WTC11 (cell line): ENCODE measurements around the gene HECTD4. TPM values are rescaled to one million over a fixed set of nuclear protein-coding genes. Genes with fewer than 3 reads are reported as not detected.
A peak's percentile ranks its signal among the peaks of the same experiment; 100 is the strongest.

ENCODE experiments used
- ATAC-seq: fragments of 200-7000 bp; cut with Tn5 transposase; 2 replicates; pipeline ENCODE4 v1.10.0; 2021; ENCODE audit warnings: mild to moderate bottlenecking, moderate library complexity
- CTCF ChIA-PET: fragments of 300-600 bp; sonication (Branson Sonifier 250); formaldehyde crosslinking; loops from one replicate; lab custom pipeline; 2021; ENCODE audit warnings: antibody characterized with exemption; lab: Charles Lee
- POLR2A ChIA-PET: fragments of 350-600 bp; sonication (Branson Sonifier 250); formaldehyde crosslinking; loops from one replicate; lab custom pipeline; 2021; ENCODE audit warnings: antibody characterized with exemption; lab: Charles Lee
- DNase-seq: peaks from one replicate; pipeline ENCODE4 v3.0.0; 2021; ENCODE audit warnings: low spot score
- H3K27ac Mint-ChIP-seq: 2 replicates; pipeline ENCODE4 v1.8.0; 2021; ENCODE audit warnings: mixed read lengths
- H3K27me3 Mint-ChIP-seq: 2 replicates; pipeline ENCODE4 v1.8.0; 2021; ENCODE audit warnings: low read depth, mild to moderate bottlenecking, moderate library complexity, mixed read lengths
- H3K36me3 Mint-ChIP-seq: 2 replicates; pipeline ENCODE4 v1.8.0; 2021; ENCODE audit warnings: mixed read lengths
- H3K4me1 Mint-ChIP-seq: 2 replicates; pipeline ENCODE4 v1.8.0; 2022; ENCODE audit warnings: mixed read lengths
- H3K4me3 Mint-ChIP-seq: 2 replicates; pipeline ENCODE4 v1.8.0; 2021; ENCODE audit warnings: mild to moderate bottlenecking, moderate library complexity, mixed read lengths
- H3K9me3 Mint-ChIP-seq: 2 replicates; pipeline ENCODE4 v1.8.0; 2021; ENCODE audit warnings: mixed read lengths
- EMX1 ChIP-seq: fragments of 250-450 bp; sonication (Bioruptor Pico); IDR thresholded peaks from 2 replicates; pipeline ENCODE4 v1.8.0; 2021; ENCODE audit warnings: mild to moderate bottlenecking
- GTF2I ChIP-seq: fragments of 250-450 bp; sonication (Bioruptor Pico); conservative IDR thresholded peaks from 2 replicates; pipeline ENCODE4 v1.4.0; 2021; ENCODE audit warnings: mild to moderate bottlenecking
- IRF1 ChIP-seq: sonication (generic); formaldehyde crosslinking; IDR thresholded peaks from 2 replicates; pipeline ENCODE4 v1.8.0; 2023; ENCODE audit warnings: missing genetic modification reagents
- JAZF1 ChIP-seq: fragments of 250-450 bp; sonication (Bioruptor Pico); IDR thresholded peaks from 2 replicates; pipeline ENCODE4 v1.9.0; 2021; ENCODE audit warnings: moderate library complexity, mild to moderate bottlenecking, inconsistent platforms
- KAT7 ChIP-seq: sonication (generic); formaldehyde crosslinking; IDR thresholded peaks from 2 replicates; pipeline ENCODE4 v1.8.1; 2023; ENCODE audit warnings: missing genetic modification reagents, mild to moderate bottlenecking, borderline replicate concordance
- NFATC4 ChIP-seq: fragments of 250-450 bp; sonication (Bioruptor Pico); IDR thresholded peaks from 2 replicates; pipeline ENCODE4 v1.9.0; 2021; ENCODE audit warnings: mild to moderate bottlenecking
- NR2C2 ChIP-seq: sonication (generic); formaldehyde crosslinking; IDR thresholded peaks from 2 replicates; pipeline ENCODE4 v1.8.0; 2022; ENCODE audit warnings: mild to moderate bottlenecking, missing genetic modification reagents
- NR3C1 ChIP-seq: sonication (generic); formaldehyde crosslinking; conservative IDR thresholded peaks from 2 replicates; pipeline ENCODE4 v1.8.1; 2023; ENCODE audit warnings: low read depth, mild to moderate bottlenecking, missing genetic modification reagents
- PRDM15 ChIP-seq: sonication (generic); formaldehyde crosslinking; IDR thresholded peaks from 2 replicates; pipeline ENCODE4 v1.8.0; 2022; ENCODE audit warnings: missing genetic modification reagents
- SP1 ChIP-seq: sonication (generic); formaldehyde crosslinking; conservative IDR thresholded peaks from 2 replicates; pipeline ENCODE4 v1.8.1; 2022; ENCODE audit warnings: missing genetic modification reagents
- TEAD1 ChIP-seq: sonication (generic); formaldehyde crosslinking; IDR thresholded peaks from 2 replicates; pipeline ENCODE4 v1.8.0; 2022; ENCODE audit warnings: mild to moderate bottlenecking, missing genetic modification reagents
- ZNF138 ChIP-seq: sonication (generic); formaldehyde crosslinking; conservative IDR thresholded peaks from 2 replicates; pipeline ENCODE4 v1.8.1; 2022; ENCODE audit warnings: mild to moderate bottlenecking, moderate library complexity, missing genetic modification reagents
- ZNF232 ChIP-seq: sonication (generic); formaldehyde crosslinking; IDR thresholded peaks from 2 replicates; pipeline ENCODE4 v1.8.0; 2022; ENCODE audit warnings: mild to moderate bottlenecking, missing genetic modification reagents
- ZNF263 ChIP-seq: sonication (generic); formaldehyde crosslinking; IDR thresholded peaks from 2 replicates; pipeline ENCODE4 v1.8.1; 2022; ENCODE audit warnings: low read depth, mild to moderate bottlenecking, moderate library complexity, missing genetic modification reagents
- ZNF671 ChIP-seq: fragments of 250-450 bp; sonication (Bioruptor Pico); IDR thresholded peaks from 2 replicates; pipeline ENCODE4 v1.8.0; 2021; ENCODE audit warnings: mild to moderate bottlenecking
- total RNA-seq: library from RNA; stranded (reverse); gene quantifications from 3 replicates; pipeline ENCODE4 v1.2.3, GENCODE V29; 2021
- TF ChIP-seq, protein P1 (sequence below): fragments of 200-600 bp; IDR thresholded peaks from 2 replicates; pipeline ENCODE4 v1.8.0; 2022; ENCODE audit warnings: antibody characterized with exemption
- TF ChIP-seq, protein P2 (sequence below): fragments of 250-450 bp; sonication (Bioruptor Pico); IDR thresholded peaks from 2 replicates; pipeline ENCODE4 v1.9.0; 2021; ENCODE audit warnings: moderate library complexity, mild to moderate bottlenecking, inconsistent platforms, borderline replicate concordance
- TF ChIP-seq, protein P3 (sequence below): sonication (generic); formaldehyde crosslinking; IDR thresholded peaks from 2 replicates; pipeline ENCODE4 v1.8.1; 2022; ENCODE audit warnings: mild to moderate bottlenecking, missing genetic modification reagents, moderate library complexity, borderline replicate concordance

The HECTD4 gene
- total RNA-seq, 1 experiment from 2014 or later, result 31.7 TPM

DNA sequence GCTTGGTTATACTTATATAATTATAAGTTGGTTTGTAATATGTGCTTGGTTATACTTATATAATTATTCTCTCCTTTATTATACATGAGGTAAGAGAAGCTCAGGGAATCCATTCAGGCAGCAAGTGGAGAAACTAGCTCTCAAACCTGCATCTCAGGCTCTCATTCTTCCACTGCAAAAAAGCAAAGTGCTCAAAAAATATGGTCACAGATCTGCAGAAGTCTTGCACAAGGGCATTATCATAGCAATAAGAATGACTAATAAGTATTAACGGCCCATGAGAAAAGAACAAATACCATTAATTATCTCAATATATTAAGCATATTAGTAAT is 257.3 kb downstream of the HECTD4 start:
- DNase-seq (no peak), ATAC-seq (no peak)
- Mint-ChIP-seq H3K36me3 (no peaks in the 10 kb centered on the region), H3K27me3 (peaks cover 2% of the 10 kb centered on the region; the same call in 1 of the 2 replicates), H3K9me3 (no peaks in the 10 kb centered on the region), H3K4me3 (peak overlapping the region; percentile 78)
- ChIA-PET POLR2A (interaction anchor here (0.6 to 1.9 kb wide), 6 partner anchors 9 to 265 kb away, joined by 3 to 24 read pairs (median 6); partner anchors contain the start of gene NAA25), CTCF (interaction anchor here (0.7 to 2.3 kb wide), 4 partner anchors 8 to 262 kb away, joined by 4 to 13 read pairs (median 7); no protein-coding TSS in a partner anchor)
- TF ChIP-seq, protein P1, sequence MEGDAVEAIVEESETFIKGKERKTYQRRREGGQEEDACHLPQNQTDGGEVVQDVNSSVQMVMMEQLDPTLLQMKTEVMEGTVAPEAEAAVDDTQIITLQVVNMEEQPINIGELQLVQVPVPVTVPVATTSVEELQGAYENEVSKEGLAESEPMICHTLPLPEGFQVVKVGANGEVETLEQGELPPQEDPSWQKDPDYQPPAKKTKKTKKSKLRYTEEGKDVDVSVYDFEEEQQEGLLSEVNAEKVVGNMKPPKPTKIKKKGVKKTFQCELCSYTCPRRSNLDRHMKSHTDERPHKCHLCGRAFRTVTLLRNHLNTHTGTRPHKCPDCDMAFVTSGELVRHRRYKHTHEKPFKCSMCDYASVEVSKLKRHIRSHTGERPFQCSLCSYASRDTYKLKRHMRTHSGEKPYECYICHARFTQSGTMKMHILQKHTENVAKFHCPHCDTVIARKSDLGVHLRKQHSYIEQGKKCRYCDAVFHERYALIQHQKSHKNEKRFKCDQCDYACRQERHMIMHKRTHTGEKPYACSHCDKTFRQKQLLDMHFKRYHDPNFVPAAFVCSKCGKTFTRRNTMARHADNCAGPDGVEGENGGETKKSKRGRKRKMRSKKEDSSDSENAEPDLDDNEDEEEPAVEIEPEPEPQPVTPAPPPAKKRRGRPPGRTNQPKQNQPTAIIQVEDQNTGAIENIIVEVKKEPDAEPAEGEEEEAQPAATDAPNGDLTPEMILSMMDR, result no peak
- TF ChIP-seq ZNF671 (CRISPR knock-in tag) (no peak), NFATC4 (CRISPR knock-in tag) (no peak), ZNF232 (no peak), PRDM15 (CRISPR knock-in tag) (no peak), EMX1 (CRISPR knock-in tag) (no peak)
- TF ChIP-seq, protein P2, sequence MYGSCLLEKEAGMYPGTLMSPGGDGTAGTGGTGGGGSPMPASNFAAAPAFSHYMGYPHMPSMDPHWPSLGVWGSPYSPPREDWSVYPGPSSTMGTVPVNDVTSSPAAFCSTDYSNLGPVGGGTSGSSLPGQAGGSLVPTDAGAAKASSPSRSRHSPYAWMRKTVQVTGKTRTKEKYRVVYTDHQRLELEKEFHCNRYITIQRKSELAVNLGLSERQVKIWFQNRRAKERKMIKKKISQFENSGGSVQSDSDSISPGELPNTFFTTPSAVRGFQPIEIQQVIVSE (CRISPR knock-in tag), result no peak
- TF ChIP-seq, protein P3, sequence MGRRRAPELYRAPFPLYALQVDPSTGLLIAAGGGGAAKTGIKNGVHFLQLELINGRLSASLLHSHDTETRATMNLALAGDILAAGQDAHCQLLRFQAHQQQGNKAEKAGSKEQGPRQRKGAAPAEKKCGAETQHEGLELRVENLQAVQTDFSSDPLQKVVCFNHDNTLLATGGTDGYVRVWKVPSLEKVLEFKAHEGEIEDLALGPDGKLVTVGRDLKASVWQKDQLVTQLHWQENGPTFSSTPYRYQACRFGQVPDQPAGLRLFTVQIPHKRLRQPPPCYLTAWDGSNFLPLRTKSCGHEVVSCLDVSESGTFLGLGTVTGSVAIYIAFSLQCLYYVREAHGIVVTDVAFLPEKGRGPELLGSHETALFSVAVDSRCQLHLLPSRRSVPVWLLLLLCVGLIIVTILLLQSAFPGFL (CRISPR knock-in tag), result no peak
- TF ChIP-seq, all 79 proteins: peak for 0
- Mint-ChIP-seq H3K4me1 (peaks cover 27% of the 10 kb centered on the region), H3K27ac (no peak overlapping the region)

DNA sequence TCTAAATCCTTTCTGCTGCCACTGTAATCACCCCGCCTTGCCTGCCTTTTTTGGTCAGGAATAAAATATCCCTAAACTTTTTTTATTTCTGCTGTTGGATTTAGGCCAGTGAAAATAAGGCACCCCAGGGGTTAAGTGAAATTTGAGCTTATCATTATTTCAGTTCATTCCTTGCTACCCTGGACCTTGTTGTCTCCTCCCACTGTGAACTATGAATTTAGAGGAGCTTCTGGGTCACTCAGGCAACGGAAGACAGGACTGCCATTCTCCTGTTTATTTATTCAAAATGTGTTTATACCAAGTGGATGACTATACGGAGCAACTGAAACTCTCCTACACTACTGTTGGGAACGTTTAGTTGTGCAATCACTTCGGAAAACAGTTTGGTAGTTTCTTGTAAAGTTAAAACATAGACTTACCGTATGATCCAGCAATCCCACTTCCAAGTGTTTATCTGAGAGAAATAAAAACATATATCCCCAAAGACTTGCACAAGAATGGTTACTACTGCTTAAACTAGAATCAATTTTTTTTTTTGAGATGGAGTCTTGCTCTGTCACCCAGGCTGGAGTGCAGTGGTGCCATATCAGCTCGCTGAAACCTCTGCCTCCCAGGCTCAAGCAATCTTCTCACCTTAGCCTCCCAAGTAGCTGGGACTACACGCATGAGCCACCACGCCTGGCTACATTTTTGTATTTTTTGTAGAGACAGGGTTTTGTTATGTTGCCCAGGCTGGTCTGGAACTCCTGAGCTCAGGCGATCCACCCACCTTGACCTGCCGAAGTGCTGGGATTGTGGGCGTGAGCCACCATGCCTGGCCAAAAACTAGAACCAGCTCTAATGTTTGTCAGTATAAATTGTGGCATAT is 259.2 kb downstream of the HECTD4 start:
- no peaks in the 10 kb centered on the region for H3K36me3 Mint-ChIP-seq
- H3K27me3 Mint-ChIP-seq, result peaks cover 2% of the 10 kb centered on the region; the same call in 1 of the 2 replicates
- no peaks in the 10 kb centered on the region for H3K9me3 Mint-ChIP-seq
- ATAC-seq, result no peak
- ChIA-PET POLR2A (no interaction called here), CTCF (no interaction called here)
- no peak for TF ChIP-seq JAZF1 (CRISPR knock-in tag)
- no peak for TF ChIP-seq ZNF263
- TF ChIP-seq NR3C1 (CRISPR knock-in tag), result no peak
- no peak for TF ChIP-seq NR2C2
- TF ChIP-seq SP1 (CRISPR knock-in tag), result no peak
- TF ChIP-seq, protein P2 (CRISPR knock-in tag), result no peak
- no peak for TF ChIP-seq TEAD1 (CRISPR knock-in tag)
- TF ChIP-seq IRF1 (CRISPR knock-in tag), result no peak
- TF ChIP-seq GTF2I, result no peak
- TF ChIP-seq ZNF138 (CRISPR knock-in tag), result no peak
- no peak for TF ChIP-seq KAT7 (CRISPR knock-in tag)
- peaks cover 27% of the 10 kb centered on the region for H3K4me1 Mint-ChIP-seq
- DNase-seq, result no peak
- H3K27ac Mint-ChIP-seq, result peak overlapping the region; percentile 32
- no peak overlapping the region for H3K4me3 Mint-ChIP-seq
